Gastroesophageal sphincter (tissue), 3 donors: ENCODE data around the gene CDC42EP3.

ENCODE experiments used
- CTCF ChIP-seq, 4 experiments: fragments of 200-600 bp in 2 of 4; fragments of 450-650 bp in 2 of 4; sonication (generic) in 1 of 4; IDR thresholded peaks; one replicate each; pipeline ENCODE4 v1.5.1; 2017 to 2019; ENCODE audit warnings: antibody characterized with exemption in 4 of 4, mild to moderate bottlenecking in 2 of 4, moderate library complexity in 2 of 4
- POLR2AphosphoS5 ChIP-seq: sonication (generic); formaldehyde crosslinking; IDR thresholded peaks from one replicate; pipeline ENCODE4 v1.6.1; 2017; ENCODE audit warnings: antibody characterized with exemption

GRCh38 chr2:37600735-37601134, 70.7 kb downstream of the CDC42EP3 start:
- no peak for TF ChIP-seq CTCF (IDR thresholded peaks at IDR 0.05)
- TF ChIP-seq POLR2AphosphoS5: no peak
